ENCODE results near the gene OR5M10. TPM values are rescaled to one million over a fixed set of nuclear protein-coding genes. Genes with fewer than 3 reads are reported as not detected.
"Not testable (repeated sequence)": the region's sequence is repeated elsewhere in the genome, so short reads cannot be mapped to it uniquely, and the experiment has no call there.

OR5M10 gene
- total RNA-seq: not detected

GRCh38 chr11:56577621-56578020 lies at the start of gene OR5M10:
TSS of gene OR5M10 (minus strand) at chr11:56577721. CDS start at chr11:56577721, 0 bp downstream.
- WGBS, 2 donors: 55 to 61% methylated on average over 3 of the region's 3 CpGs
- no peak for DNase-seq
- Histone ChIP-seq H3K4me1 (no peaks in the 10 kb centered on the region), H3K4me3 (replicated peaks in 1 of 3) (no peak within 1 kb of the TSS), H3K27me3 (no peaks in the 10 kb centered on the region), H3K9me3 (no peaks in the 10 kb centered on the region), H3K36me3 (no peaks in the 10 kb centered on the region), H3K27ac (no peak within 1 kb of the TSS)
- intact Hi-C loops (cut with DNase I): no loop called here
- TF ChIP-seq POLR2A (IDR thresholded peaks at IDR 0.05): no peak
- no peak for TF ChIP-seq CTCF (IDR thresholded peaks at IDR 0.05)

GRCh38 chr11:56625946-56626345 lies 48.4 kb upstream of the OR5M10 start:
- WGBS, 2 donors: 61 to 72% methylated on average over 2 of the region's 2 CpGs
- no peaks in the 10 kb centered on the region for H3K9me3 ChIP-seq
- DNase-seq: no peak
- no peaks in the 10 kb centered on the region for H3K4me1 ChIP-seq
- no peak for TF ChIP-seq POLR2A (IDR thresholded peaks at IDR 0.05)
- no peak for TF ChIP-seq CTCF (IDR thresholded peaks at IDR 0.05)
- no peak overlapping the region for H3K4me3 ChIP-seq (replicated peaks in 1 of 3)
- intact Hi-C loops (cut with DNase I): no loop called here
- no peaks in the 10 kb centered on the region for H3K36me3 ChIP-seq
- H3K27me3 ChIP-seq: no peaks in the 10 kb centered on the region
- H3K27ac ChIP-seq: no peak overlapping the region

- WGBS, 2 donors: 6 to 7% methylated on average over 3 of the region's 3 CpGs
- Histone ChIP-seq H3K27me3 (no peaks in the 10 kb centered on the region), H3K4me1 (no peaks in the 10 kb centered on the region), H3K4me3 (replicated peaks in 1 of 3) (no peak overlapping the region), H3K27ac (no peak overlapping the region), H3K36me3 (no peaks in the 10 kb centered on the region), H3K9me3 (no peaks in the 10 kb centered on the region)
- TF ChIP-seq CTCF (IDR thresholded peaks at IDR 0.05) (peak in 1 of 6 experiments; percentile 26), POLR2A (IDR thresholded peaks at IDR 0.05) (no peak)
- intact Hi-C loops (cut with DNase I): no loop called here
- no peak for DNase-seq
These were observed 47.2 kb upstream of the OR5M10 start for GRCh38 chr11:56624661-56625110.

GRCh38 chr11:56611174-56611573 lies 33.7 kb upstream of the OR5M10 start:
- Histone ChIP-seq H3K27me3 (no peaks in the 10 kb centered on the region), H3K27ac (no peak overlapping the region), H3K4me3 (replicated peaks in 1 of 3) (no peak overlapping the region), H3K9me3 (no peaks in the 10 kb centered on the region), H3K4me1 (no peaks in the 10 kb centered on the region), H3K36me3 (no peaks in the 10 kb centered on the region)
- intact Hi-C loops (cut with DNase I): no loop called here
- 78 to 82% methylated on average over 1 of the region's 1 CpG for WGBS, 2 donors
- DNase-seq: no peak
- TF ChIP-seq CTCF (IDR thresholded peaks at IDR 0.05) (no peak), POLR2A (IDR thresholded peaks at IDR 0.05) (no peak)

GRCh38 chr11:56592088-56592717 lies 14.7 kb upstream of the OR5M10 start:
- H3K4me3 ChIP-seq (replicated peaks in 1 of 3); H3K36me3 ChIP-seq; H3K27ac ChIP-seq; H3K4me1 ChIP-seq; H3K27me3 ChIP-seq; H3K9me3 ChIP-seq; intact Hi-C loops (cut with DNase I); DNase-seq: not testable (repeated sequence)
- 95 to 96% methylated on average over 16 to 19 of the region's 20 CpGs for WGBS, 2 donors

Data from thyroid gland (tissue), 4 donors.